Activated CD8-positive, alpha-beta memory T cell treated with anti-CD3 and anti-CD28 coated beads for 1 hour (primary cell): ENCODE results near the gene TIAM2.

Source experiments
- DNase-seq, 2 donors: peaks; one replicate each; pipeline ENCODE4 v3.0.0-alpha.2; 2020; ENCODE audit warnings: low read depth in 1 of 2; ENCODE audit errors: extremely low read depth in 1 of 2

The TIAM2 gene

DNA sequence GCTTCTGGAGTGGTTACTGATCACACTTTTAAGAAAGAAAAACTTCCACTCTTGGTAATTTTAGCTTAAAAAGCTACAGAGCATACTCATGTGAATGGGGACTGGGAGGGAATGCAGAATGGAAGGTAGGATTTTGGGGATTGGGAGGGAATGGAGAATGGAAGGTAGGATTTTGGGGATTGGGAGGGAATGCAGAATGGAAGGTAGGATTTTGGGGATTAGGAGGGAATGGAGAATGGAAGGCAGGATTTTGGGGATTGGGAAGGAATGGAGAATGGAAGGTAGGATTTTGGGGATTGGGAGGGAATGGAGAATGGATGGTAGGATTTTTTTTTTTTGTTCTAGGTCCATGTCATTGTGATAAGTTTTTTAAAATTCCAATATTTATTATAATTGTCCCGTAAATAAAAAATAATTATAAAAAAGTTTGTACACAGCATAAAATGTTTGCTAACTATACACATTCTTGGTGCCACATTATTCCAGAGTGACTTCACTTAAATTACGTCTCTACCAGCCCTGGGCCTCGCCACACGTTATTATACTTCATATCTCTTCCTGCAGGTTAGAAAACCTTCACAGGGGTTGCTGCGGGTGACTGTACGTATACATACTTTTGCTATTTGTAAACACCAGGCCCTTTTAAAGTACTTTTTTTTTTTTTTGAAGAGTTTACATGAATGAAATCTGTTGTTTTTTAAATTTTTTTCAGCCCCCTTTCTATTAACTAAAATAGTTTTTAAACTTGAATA lies 127.3 kb downstream of the TIAM2 start:
- no peak for DNase-seq

DNA sequence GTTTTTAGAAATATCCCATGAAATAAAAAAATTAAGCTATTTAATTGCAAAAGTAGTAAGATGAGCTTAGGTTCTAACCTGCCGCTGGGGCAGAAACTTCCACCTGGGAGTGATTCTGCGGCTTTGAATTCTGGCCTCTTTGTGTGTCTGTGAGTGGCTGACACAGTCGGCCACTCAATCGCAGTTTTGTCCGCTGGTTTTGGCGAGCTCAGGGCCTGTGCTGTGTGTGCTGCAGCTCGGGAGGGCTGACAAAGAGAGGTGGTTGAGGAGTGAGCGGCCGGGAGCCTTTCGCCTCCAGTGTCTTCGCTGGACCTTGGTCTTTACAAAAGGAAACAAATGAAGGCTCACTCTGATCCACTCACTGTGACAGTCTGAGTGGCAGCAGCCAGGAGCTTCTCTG lies 128.4 kb downstream of the TIAM2 start:
- no peak for DNase-seq

DNA sequence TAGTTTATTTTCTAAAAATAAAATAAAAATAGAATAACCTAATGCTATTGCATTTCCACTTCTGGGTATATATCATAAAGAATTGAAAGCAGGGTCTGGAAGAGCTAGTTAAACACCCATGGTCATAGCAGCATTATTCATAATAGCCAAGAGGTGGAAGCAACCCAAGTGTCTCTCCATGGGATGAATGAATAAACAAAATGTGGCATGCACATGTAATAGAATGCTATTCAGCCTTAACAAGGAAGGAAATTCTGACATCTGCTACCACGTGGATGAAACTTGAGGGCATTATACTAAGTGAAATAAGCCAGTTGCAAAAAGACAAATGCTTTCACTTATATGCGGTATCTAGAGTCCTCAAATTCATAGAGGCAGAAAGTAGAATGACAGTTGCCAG lies 130.8 kb downstream of the TIAM2 start:
- no peak for DNase-seq

DNA sequence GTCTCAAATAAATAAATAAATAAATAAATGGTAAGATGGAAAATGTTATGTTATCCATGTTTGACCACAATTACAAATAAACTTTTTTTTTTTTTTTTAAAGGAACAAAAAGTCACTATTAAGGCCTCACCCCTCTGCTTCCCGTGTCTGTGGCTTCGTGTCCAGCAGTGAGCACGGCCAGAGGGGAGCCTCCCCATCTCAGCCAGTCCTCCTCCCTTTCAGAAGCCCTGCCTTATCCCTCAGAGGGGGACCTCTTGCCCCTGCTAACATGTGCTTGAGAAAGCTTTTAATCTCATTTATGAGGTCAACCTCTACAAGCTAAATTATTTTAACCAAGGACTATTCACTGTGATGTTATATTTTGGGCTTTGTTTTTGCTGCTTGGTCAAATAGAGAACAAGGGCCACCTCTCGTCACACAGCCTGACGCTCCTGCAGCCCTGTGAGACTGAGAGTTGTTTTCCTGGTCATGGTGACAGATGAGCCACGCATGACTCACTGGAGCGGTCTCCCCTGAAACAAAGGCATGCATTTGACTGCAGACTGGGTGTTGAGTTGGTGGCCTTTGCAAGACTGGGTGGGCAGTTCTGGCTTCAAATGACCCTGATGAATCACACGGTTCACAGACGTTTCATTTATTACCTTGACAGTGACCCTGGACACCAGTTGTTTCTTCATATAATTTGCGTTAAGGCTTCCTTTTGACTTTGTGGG lies 131.8 kb downstream of the TIAM2 start:
- DNase-seq = no peak

DNA sequence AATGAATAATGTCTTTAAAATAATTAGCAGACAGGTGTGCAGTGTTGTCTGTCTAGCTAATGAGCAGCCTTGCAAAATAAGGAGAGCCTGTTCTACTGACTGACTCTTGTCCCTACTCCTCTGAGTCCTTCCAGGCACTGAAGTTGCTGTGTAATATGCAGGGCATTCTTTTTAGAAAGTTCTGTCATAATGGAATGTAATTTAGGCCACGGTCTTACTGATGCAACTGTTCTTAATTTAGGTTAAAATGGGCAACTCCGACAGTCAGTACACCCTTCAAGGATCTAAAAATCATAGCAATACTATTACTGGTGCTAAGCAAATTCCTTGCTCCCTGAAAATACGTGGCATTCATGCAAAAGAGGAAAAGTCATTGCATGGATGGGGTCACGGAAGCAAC lies 133.9 kb downstream of the TIAM2 start:
- no peak for DNase-seq

DNA sequence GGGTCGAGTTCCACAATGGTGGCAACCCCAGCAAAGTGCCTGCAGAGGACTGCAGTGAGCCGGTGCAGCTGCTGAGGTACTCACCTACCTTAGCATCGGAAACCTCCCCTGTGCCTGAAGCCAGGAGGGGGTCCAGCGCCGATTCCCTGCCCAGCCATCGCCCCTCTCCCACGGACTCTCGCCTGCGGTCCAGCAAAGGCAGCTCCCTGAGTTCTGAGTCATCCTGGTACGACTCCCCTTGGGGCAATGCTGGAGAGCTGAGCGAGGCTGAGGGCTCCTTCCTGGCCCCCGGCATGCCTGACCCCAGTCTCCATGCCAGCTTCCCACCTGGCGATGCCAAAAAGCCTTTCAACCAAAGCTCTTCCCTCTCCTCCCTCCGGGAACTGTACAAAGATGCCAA lies 134.6 kb downstream of the TIAM2 start:
- no peak for DNase-seq

DNA sequence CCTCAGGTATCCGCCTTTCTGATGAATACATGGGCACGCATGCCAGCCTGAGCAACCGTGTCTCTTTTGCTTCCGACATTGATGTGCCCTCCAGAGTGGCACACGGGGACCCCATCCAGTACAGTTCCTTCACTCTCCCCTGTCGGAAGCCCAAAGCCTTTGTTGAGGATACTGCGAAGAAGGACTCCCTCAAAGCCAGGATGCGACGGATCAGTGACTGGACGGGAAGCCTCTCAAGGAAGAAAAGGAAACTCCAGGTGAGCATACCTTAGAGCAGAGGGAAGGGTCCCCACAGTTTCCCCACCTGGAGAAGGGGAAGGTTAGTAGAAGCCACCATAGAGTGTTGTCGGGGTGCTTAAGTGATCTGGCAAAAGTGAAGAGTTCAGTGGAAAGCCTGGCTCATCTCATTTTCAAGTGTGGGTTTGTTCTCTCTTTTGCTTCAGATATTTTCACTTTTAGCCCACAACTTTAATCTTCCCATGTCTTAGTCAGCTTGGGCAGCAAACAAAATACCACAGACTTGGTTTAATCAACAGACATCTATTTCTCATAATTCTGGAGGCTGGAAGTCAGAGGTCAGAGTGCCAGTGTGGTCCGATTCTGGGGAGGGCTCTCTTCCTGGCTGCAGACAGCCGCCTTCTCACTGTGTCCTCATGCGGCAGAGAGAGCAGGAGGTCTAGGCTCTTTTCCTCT lies 135.2 kb downstream of the TIAM2 start:
- no peak for DNase-seq

DNA sequence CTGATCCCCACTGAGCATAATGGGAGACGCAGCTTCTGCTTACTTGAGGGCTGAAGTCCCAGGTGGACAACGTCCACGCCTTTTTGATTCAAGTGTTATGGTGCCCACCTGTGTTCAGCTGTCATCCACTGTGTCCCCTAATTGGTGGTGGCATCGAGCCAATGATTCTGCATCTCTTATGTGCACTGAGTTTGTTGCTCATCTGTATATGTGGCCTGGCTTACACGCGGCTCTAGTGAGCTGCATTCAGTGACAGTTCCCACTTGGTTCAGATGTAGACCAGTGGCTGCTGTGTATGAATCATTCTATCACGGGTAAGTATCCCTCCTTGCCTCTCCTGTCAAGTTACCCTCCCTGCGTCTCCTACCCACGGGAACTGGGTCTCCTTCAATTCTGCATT lies 137.5 kb downstream of the TIAM2 start:
- no peak for DNase-seq

DNA sequence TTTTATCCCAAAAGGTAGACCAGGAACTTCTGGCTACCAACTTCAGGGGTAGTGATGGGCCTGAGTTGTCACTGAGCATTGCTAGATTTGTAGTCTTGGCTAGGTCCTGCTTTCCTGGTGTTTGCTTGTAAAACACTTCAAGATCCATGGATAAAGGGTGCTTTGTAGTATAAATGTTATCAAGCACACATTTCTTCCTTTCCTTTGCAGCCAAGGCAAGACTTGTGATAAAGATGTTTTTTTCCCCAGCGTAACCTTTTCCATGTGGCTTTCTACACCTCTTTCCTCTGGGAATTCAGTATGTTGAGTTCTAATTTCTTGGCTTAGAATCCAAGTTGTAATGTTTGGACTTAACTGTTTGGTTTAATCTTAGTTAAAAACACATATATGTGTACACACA lies 145.9 kb downstream of the TIAM2 start:
- DNase-seq = no peak

DNA sequence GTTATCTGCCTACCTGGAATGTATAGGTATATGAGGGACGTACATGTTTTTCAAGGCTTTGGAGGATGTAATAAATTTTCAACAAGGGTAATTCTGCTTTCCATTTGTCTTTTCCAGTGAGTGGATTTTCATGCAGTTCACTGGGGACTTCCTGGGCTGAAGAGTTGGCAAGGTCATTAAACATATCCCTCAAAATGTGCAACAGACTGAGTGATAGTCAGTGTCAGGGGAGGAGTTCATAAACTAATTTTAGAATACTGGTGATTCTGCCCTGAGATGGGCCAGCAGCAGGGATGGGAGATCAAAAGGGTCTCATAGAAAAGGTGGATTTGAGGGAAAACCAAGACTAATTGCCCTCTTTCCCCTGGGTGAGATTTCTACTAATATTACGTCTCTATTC lies 146.4 kb downstream of the TIAM2 start:
- no peak for DNase-seq

DNA sequence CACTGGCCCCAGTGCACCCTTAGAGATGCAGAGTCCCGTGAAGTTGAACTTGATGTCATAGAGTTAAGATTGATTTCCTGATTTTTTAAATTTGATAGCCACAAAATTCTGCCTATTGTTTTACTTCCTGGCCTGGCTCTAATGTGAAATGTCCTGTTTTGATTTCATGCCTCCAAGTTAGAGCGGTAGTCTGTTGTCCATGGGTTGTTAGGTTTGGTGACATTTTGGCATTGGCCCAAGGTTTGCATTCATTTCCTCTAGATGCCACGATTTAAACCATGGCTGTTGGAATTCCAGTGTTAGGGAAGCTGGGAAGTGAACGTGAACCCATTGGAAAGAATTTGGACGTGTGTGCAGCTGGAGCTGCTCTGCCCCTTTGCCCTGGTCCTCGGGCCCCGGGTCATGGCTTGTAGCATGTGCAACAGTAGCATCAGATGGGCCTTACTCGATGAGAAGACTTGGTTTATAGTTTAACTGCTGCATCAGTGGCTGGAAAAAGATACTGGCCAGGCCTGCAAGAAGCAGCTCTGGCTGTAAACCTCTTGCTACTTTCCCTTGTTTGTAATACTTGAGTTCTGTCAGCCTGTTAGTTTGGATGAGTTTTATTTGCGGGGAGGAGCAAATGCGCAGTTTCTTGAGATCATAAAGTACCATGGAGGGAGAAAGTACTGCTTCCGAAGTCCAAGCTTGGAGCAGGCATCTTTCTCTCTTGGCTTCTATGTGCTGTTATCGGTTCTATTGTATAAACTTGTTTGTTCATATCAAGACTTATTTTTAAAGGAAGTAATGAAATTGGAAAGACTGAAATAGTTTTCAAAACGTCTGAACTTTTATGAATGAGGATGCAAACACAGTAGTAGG lies 147.3 kb downstream of the TIAM2 start:
- no peak for DNase-seq

DNA sequence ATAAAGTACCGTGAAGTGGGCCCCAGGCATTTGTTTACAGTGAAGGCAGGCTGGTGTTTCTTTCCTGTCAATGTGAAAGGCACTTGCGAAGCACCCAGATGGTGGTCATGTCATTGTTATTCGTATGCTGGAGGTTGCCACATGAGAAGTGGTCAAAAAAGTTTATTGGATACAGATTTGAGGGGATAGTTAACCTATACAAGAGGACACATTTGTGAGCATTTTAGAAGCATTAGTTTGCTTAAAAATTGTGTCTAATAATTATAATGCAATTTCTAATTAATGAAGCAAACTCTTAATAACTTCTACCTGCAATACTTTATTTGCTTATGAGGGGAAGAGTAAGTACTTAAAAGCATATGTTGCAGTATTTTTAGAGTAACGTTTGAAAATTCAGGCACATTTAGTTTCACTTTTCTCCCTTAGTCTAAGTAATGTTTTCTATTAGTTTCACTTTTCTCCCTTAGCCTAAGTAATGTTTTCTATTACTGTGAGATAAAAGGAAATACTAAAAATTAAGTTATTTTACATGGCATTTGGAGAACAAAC lies 148.0 kb downstream of the TIAM2 start:
- no peak for DNase-seq

DNA sequence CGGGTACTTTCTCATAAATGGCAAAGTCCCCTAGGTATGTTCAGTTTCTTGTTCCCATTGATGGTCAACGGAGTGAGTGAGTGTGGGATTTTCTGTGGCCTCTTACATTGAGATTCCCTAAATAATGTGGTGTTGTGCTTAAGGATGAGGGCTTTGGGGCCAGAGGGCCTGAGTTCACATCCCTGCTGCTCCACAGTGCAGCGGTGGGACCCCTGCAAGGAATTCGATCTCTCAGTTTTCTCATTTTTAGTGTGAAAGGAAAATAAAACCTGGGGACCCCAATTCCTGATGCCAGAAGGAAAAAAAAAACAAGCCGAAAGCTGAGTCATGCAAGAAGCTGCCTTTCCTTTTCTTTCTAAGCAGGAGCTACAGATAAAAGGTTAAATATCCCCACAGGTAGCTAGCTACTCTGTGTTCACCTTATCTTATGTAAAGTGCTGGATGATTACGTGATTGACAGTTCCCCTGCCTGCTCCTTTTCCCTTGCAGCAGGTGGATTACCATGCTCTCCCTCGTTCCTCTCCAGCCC lies 148.5 kb downstream of the TIAM2 start:
- no peak for DNase-seq

DNA sequence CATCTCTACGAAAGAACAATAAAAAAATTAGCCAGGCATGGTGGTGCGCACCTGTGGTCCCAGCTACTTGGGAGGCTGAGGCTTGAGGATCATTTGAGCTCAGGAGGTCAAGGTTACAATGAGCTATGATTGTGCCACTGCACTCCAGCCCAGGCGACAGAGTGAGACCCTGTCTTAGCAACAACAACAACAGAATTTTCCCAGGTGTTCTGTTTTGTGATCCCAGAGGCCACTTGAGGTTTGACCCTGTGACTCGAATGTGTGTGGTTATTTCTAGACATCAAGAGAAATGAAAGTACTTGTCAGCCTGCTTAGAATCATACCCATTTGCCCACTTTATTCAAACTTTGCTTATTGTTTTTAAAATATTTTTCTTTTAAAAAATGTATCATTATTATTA lies 151.1 kb downstream of the TIAM2 start:
- DNase-seq = no peak

DNA sequence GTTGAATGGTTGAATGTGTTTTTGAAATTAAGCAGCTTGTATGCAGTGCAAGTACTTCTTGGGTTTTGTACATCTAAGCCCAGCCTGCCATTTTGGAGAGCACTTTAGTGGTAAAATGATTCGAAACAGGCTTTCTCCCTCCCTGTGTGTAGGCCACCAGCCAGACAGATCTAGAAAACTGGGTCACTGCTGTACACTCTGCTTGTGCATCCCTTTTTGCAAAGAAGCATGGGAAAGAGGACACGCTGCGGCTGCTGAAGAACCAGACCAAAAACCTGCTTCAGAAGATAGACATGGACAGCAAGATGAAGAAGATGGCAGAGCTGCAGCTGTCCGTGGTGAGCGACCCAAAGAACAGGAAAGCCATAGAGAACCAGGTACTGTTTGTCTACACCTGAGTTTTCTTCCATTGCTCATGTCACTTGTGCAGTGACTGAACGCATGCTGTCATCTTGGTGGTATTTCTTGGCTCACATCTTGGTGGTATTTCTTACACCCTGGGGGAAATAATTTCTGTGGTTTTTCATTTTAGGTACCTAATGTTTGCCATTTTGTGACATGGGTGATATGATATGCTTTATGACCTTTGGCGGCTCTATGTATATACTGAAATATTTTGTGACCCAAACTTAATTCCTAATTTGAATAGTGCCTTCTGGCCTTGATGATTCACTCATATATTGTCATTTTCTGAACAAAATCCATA lies 153.0 kb downstream of the TIAM2 start:
- DNase-seq = no peak

DNA sequence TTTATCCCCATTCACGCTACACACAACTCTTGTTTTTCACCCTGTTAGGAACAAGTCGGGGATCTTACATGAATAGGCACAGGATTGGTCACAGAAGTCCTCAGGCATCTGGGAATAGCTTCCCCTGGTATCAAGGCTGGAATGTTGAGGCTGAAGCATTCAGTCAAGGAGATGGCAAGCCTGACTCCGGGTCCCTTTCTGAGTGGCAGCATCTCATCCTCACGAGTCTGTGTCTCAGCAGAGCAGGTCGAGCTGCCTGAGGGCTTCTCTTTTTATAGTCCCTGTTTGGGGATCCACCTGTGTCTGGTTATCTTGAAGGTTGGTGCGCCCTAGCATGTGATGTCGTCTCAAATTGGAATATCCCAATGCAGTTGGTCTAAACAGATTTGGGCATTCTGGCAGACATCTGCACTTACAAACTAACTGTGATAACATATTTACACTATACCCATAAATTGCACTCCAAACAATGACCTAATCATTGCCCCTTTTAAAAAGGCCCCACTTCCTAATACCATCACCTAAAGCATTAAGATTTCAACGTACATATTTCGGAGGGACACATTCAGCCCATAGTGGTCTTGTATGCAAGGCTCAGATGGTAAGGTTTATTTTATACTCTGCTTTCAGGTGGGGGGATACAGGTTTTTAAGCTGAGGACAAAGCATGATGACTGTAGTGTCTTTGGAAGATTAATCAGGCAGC lies 156.0 kb downstream of the TIAM2 start:
- DNase-seq = no peak

DNA sequence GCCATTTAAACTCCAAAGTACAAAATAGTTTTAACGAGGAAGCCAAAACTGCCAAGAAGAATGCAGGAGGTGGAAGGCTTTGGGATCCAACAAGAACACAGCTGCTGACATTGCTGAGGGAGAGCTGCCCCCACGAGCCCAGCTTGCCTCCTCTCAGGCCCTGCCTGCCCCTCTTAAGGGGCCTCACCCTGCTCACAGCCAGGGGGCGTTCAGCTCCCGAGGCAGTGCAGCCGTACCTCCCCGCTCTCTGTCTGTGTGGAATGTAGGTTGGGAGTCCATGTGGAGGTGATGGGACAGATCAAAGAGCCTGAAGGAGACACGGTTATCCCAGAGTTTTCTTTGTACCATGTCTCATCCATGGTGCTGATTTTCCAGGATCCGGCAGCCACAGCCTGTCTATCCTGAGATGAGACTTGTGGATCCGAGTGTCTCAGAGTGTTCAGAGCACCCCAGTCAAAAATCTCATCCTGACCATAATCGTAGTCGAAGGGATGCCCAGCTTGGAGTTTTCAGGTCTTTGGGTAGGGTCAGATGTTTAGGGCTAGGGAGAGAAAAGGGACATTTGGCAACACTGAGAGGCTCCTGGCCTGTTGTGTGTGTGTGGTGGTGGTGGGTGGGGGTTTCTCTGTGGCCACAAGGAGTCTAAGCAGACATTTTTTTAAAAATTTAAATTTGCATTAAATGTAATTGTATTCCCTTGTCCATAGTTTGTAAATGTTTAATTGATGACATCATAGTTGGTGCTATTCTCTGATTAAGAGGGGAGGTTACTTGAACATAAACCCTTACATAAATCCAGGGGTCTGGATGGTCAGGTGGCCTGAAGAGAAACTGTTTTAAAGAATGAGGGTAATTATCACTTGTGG lies 157.3 kb downstream of the TIAM2 start:
- DNase-seq = no peak

DNA sequence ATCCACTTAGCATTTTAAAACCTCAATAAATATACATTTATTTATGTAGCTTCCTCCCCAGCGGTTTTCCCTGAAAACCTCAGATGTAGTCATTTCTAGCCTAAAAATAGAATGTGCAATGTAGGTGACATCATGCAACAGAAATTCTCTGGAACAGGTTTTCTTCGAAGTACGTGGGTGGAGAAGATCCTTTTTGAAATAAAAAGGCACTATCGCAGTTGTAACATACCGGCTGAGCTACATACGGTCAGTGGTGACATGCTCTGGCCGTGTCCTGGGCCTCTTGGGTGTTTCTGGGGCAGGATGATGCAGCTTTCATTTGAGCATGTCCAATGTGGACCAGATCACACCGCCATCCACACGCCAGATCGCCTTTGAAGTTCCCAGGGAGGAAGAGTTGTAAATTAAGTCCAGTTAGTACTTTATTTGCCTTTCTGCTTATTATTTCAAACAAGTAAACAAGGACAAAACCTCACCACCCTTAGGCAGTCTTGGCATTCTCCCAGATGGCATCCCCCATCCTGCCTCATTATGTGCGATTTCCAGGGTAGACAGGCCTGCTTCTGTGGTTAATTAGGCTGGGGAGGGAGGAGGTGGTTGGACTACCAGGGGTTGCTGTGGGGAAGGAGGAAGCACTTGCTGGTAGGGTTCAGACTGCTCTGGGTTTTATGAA lies 159.2 kb downstream of the TIAM2 start:
- DNase-seq = no peak
